ENCODE data around the gene AP1S1. TPM values are rescaled to one million over a fixed set of nuclear protein-coding genes. Genes with fewer than 3 reads are reported as not detected.

The AP1S1 gene
- total and polyA plus RNA-seq, 2 donors (not counting 1 experiment from before 2014, with no cell fraction given) = 10.3 to 16.3 TPM

DNA sequence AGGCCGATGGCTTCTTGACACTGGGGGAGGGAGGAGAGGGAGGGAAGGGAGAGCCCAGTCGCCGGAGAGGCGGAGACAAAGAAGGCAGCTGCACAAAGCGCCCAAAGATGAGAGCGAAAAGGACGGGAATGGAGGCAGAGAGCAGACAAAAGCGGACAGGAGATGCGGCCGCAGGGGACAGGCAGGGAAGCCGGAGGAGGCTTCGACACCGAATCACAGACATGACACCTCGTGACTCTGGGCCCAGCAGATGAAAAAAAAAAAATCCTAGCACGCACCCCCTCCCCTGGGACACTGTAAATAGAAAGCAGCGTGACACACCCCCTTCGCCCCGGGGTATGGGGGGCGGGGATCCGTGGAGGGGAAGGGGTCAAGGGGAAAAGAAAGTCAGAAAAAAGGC, 24.8 kb downstream of the AP1S1 start:
- Histone ChIP-seq H3K79me2 (ENCODE audit: control insufficient read depth, insufficient read depth, low read length) (no peaks in the 10 kb centered on the region), H3K9ac (ENCODE audit: low read length) (peak overlapping the region; percentile 26), H3K4me3 (ENCODE audit: control extremely low read depth in 1 of 5, extremely low read depth in 1 of 5, insufficient read depth in 1 of 5, low read depth in 2 of 5, low read length in 4 of 5) (peak overlapping the region in 1 of 5 experiments; percentile 29), H2AFZ (ENCODE audit: insufficient read depth, low read depth, low read length, poor library complexity, severe bottlenecking) (no peak overlapping the region), H3K9me3 (ENCODE audit: control extremely low read depth in 1 of 3, control insufficient read depth in 2 of 3, insufficient read depth in 1 of 3, low read length in 2 of 3) (peaks cover 0 to 6% (median 0%) of the 10 kb centered on the region in 3 donors), H4K20me1 (ENCODE audit: control insufficient read depth, insufficient read depth, low read length, poor library complexity, severe bottlenecking) (no peaks in the 10 kb centered on the region), H3K27ac (ENCODE audit: low read length in 2 of 2) (no peak overlapping the region), H3K36me3 (replicated peaks in 1 of 2; ENCODE audit: control extremely low read depth in 1 of 2, control insufficient read depth in 1 of 2, extremely low read depth in 1 of 2, insufficient read depth in 2 of 2, low read length in 1 of 2) (no peaks in the 10 kb centered on the region), H3K27me3 (replicated peaks in 1 of 4; ENCODE audit: control extremely low read depth in 1 of 4, control insufficient read depth in 3 of 4, insufficient read depth in 4 of 4, low read length in 3 of 4) (peaks cover 0 to 83% (median 47%) of the 10 kb centered on the region in 4 experiments), H3K4me1 (ENCODE audit: control insufficient read depth in 2 of 2, insufficient read depth in 2 of 2, low read length in 2 of 2) (peaks cover 23 to 24% of the 10 kb centered on the region in 2 donors), H3K4me2 (replicated peaks; ENCODE audit: low read depth, low read length, poor library complexity, severe bottlenecking) (peak overlapping the region; percentile 66)
- Mint-ChIP-seq H3K9me3 (ENCODE audit: insufficient read depth) (no peaks in the 10 kb centered on the region), H3K4me3 (peak overlapping the region; percentile 73), H3K27ac (peak overlapping the region; percentile 32), H3K4me1 (peaks cover 25% of the 10 kb centered on the region), H3K27me3 (peaks cover 67% of the 10 kb centered on the region)
- ATAC-seq (ENCODE audit: low read depth) (peak; percentile 15), DNase-seq (peak; percentile 38)
- 6% methylated on average over 10 of the region's 20 CpGs for WGBS (ENCODE audit: insufficient coverage)
- intact Hi-C loops (cut with micrococcal nuclease) = no loop called here
- CTCF ChIA-PET = no interaction called here
- POLR2A ChIA-PET = interaction anchor here (0.6 kb wide), 1 partner anchor 327 kb away, joined by 7 read pairs; the partner anchor contains the start of gene SLC12A9
- TF ChIP-seq, protein P1, sequence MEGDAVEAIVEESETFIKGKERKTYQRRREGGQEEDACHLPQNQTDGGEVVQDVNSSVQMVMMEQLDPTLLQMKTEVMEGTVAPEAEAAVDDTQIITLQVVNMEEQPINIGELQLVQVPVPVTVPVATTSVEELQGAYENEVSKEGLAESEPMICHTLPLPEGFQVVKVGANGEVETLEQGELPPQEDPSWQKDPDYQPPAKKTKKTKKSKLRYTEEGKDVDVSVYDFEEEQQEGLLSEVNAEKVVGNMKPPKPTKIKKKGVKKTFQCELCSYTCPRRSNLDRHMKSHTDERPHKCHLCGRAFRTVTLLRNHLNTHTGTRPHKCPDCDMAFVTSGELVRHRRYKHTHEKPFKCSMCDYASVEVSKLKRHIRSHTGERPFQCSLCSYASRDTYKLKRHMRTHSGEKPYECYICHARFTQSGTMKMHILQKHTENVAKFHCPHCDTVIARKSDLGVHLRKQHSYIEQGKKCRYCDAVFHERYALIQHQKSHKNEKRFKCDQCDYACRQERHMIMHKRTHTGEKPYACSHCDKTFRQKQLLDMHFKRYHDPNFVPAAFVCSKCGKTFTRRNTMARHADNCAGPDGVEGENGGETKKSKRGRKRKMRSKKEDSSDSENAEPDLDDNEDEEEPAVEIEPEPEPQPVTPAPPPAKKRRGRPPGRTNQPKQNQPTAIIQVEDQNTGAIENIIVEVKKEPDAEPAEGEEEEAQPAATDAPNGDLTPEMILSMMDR (IDR thresholded peaks at IDR 0.05) = no peak
- no peak for TF ChIP-seq EZH2 (IDR thresholded peaks at IDR 0.05; ENCODE audit: borderline replicate concordance, insufficient read depth, low read depth, low read length, poor library complexity, severe bottlenecking)

DNA sequence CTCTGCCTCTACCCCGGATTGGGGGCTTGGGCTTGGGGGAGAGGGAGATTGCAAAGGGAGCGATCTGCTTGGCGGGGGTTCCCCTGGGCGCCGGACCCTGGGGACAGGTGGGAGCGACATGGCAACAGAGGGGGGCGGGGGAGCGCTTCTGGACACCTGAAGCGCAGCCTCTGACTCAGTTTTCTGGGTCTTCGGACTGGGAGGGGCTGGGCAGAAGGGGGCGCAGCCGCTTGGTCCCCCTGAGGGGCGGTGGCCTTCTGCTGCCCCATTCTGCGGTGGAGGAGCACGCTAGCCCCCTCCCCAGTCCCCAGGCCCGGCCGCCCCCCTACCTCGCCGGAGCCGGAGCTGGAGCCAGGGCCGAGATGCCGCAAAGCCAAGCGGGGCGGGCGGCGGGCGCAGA, 25.4 kb downstream of the AP1S1 start:
- Mint-ChIP-seq H3K27me3 (peaks cover 65% of the 10 kb centered on the region), H3K4me3 (no peak overlapping the region), H3K4me1 (peaks cover 19% of the 10 kb centered on the region), H3K9me3 (ENCODE audit: insufficient read depth) (no peaks in the 10 kb centered on the region), H3K27ac (no peak overlapping the region)
- Histone ChIP-seq H3K36me3 (replicated peaks in 1 of 2; ENCODE audit: control extremely low read depth in 1 of 2, control insufficient read depth in 1 of 2, extremely low read depth in 1 of 2, insufficient read depth in 2 of 2, low read length in 1 of 2) (no peaks in the 10 kb centered on the region), H4K20me1 (ENCODE audit: control insufficient read depth, insufficient read depth, low read length, poor library complexity, severe bottlenecking) (no peaks in the 10 kb centered on the region), H3K27ac (ENCODE audit: low read length in 2 of 2) (no peak overlapping the region), H2AFZ (ENCODE audit: insufficient read depth, low read depth, low read length, poor library complexity, severe bottlenecking) (peak overlapping the region; percentile 10), H3K4me2 (replicated peaks; ENCODE audit: low read depth, low read length, poor library complexity, severe bottlenecking) (peak overlapping the region; percentile 66), H3K79me2 (ENCODE audit: control insufficient read depth, insufficient read depth, low read length) (no peaks in the 10 kb centered on the region), H3K4me3 (ENCODE audit: control extremely low read depth in 1 of 5, extremely low read depth in 1 of 5, insufficient read depth in 1 of 5, low read depth in 2 of 5, low read length in 4 of 5) (peak overlapping the region in 1 of 5 experiments; percentile 29), H3K9me3 (ENCODE audit: control extremely low read depth in 1 of 3, control insufficient read depth in 2 of 3, insufficient read depth in 1 of 3, low read length in 2 of 3) (peaks cover 0 to under 1% (median 0%) of the 10 kb centered on the region in 3 donors), H3K4me1 (ENCODE audit: control insufficient read depth in 2 of 2, insufficient read depth in 2 of 2, low read length in 2 of 2) (peaks cover 17 to 19% of the 10 kb centered on the region in 2 donors), H3K27me3 (replicated peaks in 1 of 4; ENCODE audit: control extremely low read depth in 1 of 4, control insufficient read depth in 3 of 4, insufficient read depth in 4 of 4, low read length in 3 of 4) (peaks cover 0 to 77% (median 44%) of the 10 kb centered on the region in 4 experiments), H3K9ac (ENCODE audit: low read length) (peak overlapping the region; percentile 15)
- ChIA-PET POLR2A (no interaction called here), CTCF (no interaction called here)
- WGBS (ENCODE audit: insufficient coverage) = 7% methylated on average over 27 of the region's 27 CpGs
- intact Hi-C loops (cut with micrococcal nuclease) = no loop called here
- DNase-seq = no peak
- peak; percentile 32 for ATAC-seq (ENCODE audit: low read depth)
- TF ChIP-seq, protein P1 (IDR thresholded peaks at IDR 0.05) = no peak
- no peak for TF ChIP-seq EZH2 (IDR thresholded peaks at IDR 0.05; ENCODE audit: borderline replicate concordance, insufficient read depth, low read depth, low read length, poor library complexity, severe bottlenecking)
